Naive B cell (primary cell): Measurements from ENCODE around the gene ERC2. TPM values are rescaled to one million over a fixed set of nuclear protein-coding genes. Genes with fewer than 3 reads are reported as not detected.
"Not testable (repeated sequence)": the region's sequence is repeated elsewhere in the genome, so short reads cannot be mapped to it uniquely, and the experiment has no call there.

ENCODE experiments used
- ATAC-seq, 2 donors: fragments of 150-1000 bp; cut with Tn5 transposase; 2 replicates each; pipeline ENCODE4 v1.10.0; 2021; ENCODE audit warnings: low read depth in 2 of 2, mild to moderate bottlenecking in 2 of 2, moderate library complexity in 2 of 2
- DNase-seq: peaks from one replicate; pipeline ENCODE4 v3.0.0; 2022
- H3K27ac Mint-ChIP-seq, 6 donors: one replicate each; pipeline ENCODE4 v1.8.0; 2020 to 2022; ENCODE audit warnings: mild to moderate bottlenecking in 6 of 6, mixed read lengths in 6 of 6, moderate library complexity in 5 of 6, inconsistent platforms in 2 of 6
- H3K27me3 Mint-ChIP-seq, 3 donors: one replicate each; pipeline ENCODE4 v1.8.0; 2021 to 2022; ENCODE audit warnings: mixed read lengths in 3 of 3, mild to moderate bottlenecking in 1 of 3
- H3K36me3 Mint-ChIP-seq, 2 donors: one replicate each; pipeline ENCODE4 v1.8.0; 2020 to 2022; ENCODE audit warnings: mixed read lengths in 2 of 2, inconsistent platforms in 1 of 2, mild to moderate bottlenecking in 1 of 2
- H3K4me1 Mint-ChIP-seq, 3 donors: one replicate each; pipeline ENCODE4 v1.8.0; 2020 to 2022; ENCODE audit warnings: mixed read lengths in 3 of 3, inconsistent platforms in 1 of 3, mild to moderate bottlenecking in 1 of 3, moderate library complexity in 1 of 3
- H3K4me3 Mint-ChIP-seq, 8 donors: one replicate each; pipeline ENCODE4 v1.8.0; 2020 to 2022; ENCODE audit warnings: mild to moderate bottlenecking in 8 of 8, mixed read lengths in 8 of 8, moderate library complexity in 8 of 8, inconsistent platforms in 2 of 8
- H3K9me3 Mint-ChIP-seq, 7 donors: one replicate each; pipeline ENCODE4 v1.8.0; 2020 to 2022; ENCODE audit warnings: mixed read lengths in 7 of 7, mild to moderate bottlenecking in 5 of 7, inconsistent platforms in 2 of 7, moderate library complexity in 1 of 7
- polyA plus RNA-seq, 6 donors: library from polyadenylated mRNA; unstranded; fragments of 300-500 nt; fragmentation: Illumina TruSeq; gene quantifications; one replicate each; pipeline ENCODE4 v1.2.3, GENCODE V29; 2021; ENCODE audit warnings: low read depth in 6 of 6

Gene ERC2
- polyA plus RNA-seq, 6 donors from 2014 or later: not detected

DNA sequence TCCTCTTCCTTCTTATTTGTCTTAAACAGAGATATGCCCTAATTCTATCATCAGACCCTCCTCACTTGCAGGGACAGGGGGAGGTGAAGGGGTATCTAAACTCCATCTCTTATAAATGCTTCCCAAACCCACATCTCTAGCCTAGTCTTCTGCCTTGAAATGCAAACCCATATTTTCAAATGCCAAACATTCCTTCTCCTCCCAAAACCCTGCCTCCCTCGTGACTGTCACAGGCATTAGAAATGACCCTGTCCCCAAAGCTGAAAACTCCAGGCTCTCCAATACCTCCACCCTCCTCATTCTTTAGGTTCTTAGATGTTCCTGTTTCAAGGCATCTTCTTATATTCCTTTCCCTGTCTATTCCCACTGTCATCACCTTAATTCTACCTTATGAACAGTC lies 191.0 kb downstream of the ERC2 start:
- no peak for ATAC-seq

DNA sequence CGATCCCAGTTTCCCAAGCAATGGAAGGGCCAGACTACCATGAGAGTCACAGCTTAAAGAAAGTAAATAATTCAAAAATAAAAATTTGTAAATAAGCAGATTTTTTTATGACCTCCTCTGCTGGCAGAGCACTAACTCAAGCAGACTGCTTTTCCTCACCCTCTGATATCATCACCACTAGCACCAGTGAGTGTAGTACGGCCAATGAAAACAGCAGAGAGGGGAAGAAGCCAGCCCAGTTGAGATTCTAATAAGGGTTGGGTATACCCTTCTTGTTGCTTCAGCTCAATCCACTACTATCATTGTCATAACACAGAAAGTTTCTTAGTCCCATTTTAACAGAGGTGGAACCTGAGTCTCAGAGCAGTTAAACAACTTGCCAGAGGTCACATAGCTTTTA lies 193.1 kb downstream of the ERC2 start:
- Mint-ChIP-seq H3K36me3 (no peaks in the 10 kb centered on the region), H3K9me3 (peaks cover 0 to 9% (median 3%) of the 10 kb centered on the region in 7 donors), H3K27ac (no peak overlapping the region), H3K4me1 (no peaks in the 10 kb centered on the region), H3K27me3 (peaks cover 8 to 27% (median 9%) of the 10 kb centered on the region in 3 donors), H3K4me3 (no peak overlapping the region)
- DNase-seq (no peak), ATAC-seq (no peak)

More for the DNA sequence above, 191.0 kb downstream of the ERC2 start:
- DNase-seq: no peak
- Mint-ChIP-seq H3K27ac (no peak overlapping the region), H3K4me1 (no peaks in the 10 kb centered on the region), H3K27me3 (peaks cover 12 to 29% (median 13%) of the 10 kb centered on the region in 3 donors), H3K36me3 (no peaks in the 10 kb centered on the region), H3K9me3 (peaks cover 0 to 7% (median 3%) of the 10 kb centered on the region in 7 donors), H3K4me3 (no peak overlapping the region)

DNA sequence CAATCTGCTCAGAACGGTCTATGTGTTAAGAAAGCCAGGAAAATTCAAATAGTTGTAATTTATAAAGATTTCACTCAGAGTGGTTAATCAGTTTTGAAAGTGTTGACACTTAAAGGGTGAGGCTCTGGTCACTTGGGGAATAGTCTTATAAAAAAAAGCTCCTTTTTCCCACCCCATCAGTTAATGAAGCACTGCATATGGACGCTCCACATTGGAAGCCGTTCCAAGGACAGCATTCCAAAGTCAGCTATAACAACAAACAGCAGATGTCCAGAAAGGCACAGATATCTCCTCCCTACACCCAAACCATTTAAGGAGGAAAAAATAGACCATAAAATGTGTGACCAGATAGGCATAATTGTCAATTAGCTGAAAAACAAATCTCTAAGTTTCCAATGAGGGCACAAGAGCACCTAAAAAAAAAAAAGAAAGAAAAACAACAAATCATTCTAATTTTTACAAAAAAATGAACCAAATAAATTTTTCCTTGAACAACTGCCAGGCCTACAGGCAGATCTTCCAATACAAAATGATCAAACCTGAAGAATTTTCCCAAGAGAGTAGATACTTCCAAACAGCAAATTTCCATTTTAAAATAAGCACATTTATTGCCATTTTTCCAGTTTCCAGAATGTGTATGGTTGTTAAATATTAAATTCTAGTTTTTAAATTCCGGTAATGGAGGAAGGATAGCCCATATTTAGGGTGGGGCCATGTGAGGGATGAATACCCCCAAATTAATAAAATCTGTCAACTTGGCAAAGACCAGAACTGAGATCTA lies 198.3 kb downstream of the ERC2 start:
- no peak for DNase-seq
- ATAC-seq: no peak
- H3K9me3 Mint-ChIP-seq: peaks cover 0 to 10% (median 0%) of the 10 kb centered on the region in 7 donors
- H3K27me3 Mint-ChIP-seq: peaks cover 8 to 14% (median 12%) of the 10 kb centered on the region in 3 donors
- H3K4me1 Mint-ChIP-seq: no peaks in the 10 kb centered on the region
- H3K27ac Mint-ChIP-seq: no peak overlapping the region
- H3K4me3 Mint-ChIP-seq: no peak overlapping the region
- H3K36me3 Mint-ChIP-seq: no peaks in the 10 kb centered on the region

DNA sequence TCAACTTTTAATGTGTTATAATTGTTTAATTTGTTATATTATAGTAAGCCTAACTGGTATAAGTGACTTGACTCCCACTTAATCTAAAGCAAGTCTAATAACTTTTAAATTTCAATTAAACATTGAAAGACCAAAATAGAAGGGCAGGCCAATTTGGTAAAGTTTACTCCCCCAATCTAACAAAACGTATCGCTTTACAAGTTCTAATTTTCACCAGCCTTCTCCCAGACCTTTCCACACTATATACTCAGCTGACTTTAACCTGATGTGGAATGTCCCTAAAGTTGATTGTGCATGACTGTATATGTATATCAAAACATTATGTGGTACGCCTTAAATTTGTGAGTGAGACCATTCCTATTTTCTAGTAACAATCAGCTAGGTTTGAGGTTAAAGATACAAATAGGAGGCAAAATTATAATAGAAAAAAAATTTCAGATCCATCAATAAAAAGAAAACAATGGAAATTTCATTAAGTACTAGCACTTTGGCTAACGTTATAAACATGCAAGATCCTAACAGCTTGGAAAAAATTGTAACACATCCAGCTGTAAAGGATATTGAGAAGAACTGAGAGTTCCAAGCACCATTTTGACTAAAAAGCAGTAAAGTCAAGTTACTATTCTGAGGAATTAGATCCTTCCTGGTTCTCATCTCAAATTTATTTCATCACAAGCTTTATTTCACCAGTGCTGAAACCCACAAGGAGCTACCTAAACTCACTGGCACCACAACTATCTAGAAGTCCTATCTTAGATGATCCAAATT lies 199.5 kb downstream of the ERC2 start:
- no peaks in the 10 kb centered on the region for H3K36me3 Mint-ChIP-seq
- no peak overlapping the region for H3K4me3 Mint-ChIP-seq
- no peak overlapping the region for H3K27ac Mint-ChIP-seq
- no peaks in the 10 kb centered on the region for H3K4me1 Mint-ChIP-seq
- DNase-seq (no peak), ATAC-seq (no peak)
- H3K9me3 Mint-ChIP-seq: peaks cover 0 to 21% (median 0%) of the 10 kb centered on the region in 7 donors
- peaks cover 8 to 23% (median 17%) of the 10 kb centered on the region in 3 donors for H3K27me3 Mint-ChIP-seq

DNA sequence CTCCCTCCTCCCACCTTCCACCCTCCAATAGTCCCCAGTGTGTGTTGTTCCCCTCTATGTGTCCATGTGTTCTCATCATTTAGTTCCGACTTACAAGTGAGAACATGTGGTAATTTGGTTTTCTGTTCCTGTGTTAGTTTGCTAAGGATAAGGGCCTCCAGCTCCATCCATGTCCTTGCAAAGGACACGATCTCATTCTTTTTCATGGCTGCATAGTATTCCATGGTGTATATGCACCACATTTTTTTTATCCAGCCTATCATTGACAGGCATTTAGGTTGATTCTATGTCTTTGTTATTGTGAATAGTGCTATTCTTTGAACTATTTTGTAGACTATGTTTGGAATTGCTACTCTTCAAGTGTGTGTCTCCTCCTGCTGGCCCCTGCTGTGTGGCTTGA lies 206.4 kb downstream of the ERC2 start:
- peaks cover 0 to 23% (median 3%) of the 10 kb centered on the region in 7 donors for H3K9me3 Mint-ChIP-seq
- H3K36me3 Mint-ChIP-seq, DNase-seq, H3K27ac Mint-ChIP-seq, ATAC-seq, H3K4me3 Mint-ChIP-seq, H3K4me1 Mint-ChIP-seq: not testable (repeated sequence)
- H3K27me3 Mint-ChIP-seq: peaks cover 10 to 39% (median 34%) of the 10 kb centered on the region in 3 donors

DNA sequence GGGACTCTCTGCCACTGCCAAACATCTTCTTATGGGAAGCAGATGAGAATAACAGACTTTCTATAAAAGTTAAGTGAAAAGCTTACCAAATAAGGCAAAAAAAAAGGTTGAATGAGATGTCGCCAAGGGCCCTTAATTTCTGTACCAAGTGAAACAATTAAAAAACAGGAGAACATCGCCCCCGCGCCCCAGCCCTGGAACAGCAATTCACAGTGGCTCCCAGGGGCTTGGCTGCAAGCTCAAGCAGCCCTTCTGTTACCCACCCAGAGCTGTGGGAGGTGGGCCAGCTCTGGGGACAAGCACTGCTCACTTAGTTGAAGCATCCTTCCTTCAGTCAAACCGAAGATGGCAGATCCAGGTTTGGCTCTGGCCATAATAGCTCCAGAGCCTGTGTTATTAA lies 208.0 kb downstream of the ERC2 start:
- DNase-seq: no peak
- Mint-ChIP-seq H3K9me3 (peaks cover 0 to 20% (median 3%) of the 10 kb centered on the region in 7 donors), H3K27me3 (peaks cover 8 to 46% (median 36%) of the 10 kb centered on the region in 3 donors), H3K4me3 (no peak overlapping the region), H3K36me3 (peaks cover 0 to 5% of the 10 kb centered on the region in 2 donors), H3K4me1 (no peaks in the 10 kb centered on the region), H3K27ac (no peak overlapping the region)
- no peak for ATAC-seq

DNA sequence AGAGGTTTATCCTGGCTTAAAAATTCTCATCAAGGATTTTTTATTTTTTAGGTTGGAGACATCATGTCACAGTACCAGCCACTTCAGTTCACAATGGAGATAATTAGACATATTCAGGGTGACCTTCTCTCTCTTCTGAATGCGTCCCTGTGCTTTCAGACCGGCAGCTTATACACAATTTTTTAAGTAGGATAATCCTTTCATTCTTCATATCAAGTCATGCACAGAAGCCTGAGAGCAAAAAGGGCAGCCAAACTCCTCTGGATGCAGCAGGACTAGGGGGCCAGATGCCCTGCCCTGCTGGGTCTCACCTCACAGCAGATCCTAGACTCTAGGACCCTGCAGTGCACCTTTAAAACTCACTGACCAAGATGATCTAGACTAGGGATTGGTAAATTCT lies 210.4 kb downstream of the ERC2 start:
- no peak overlapping the region for H3K27ac Mint-ChIP-seq
- peaks cover 0 to 40% (median 18%) of the 10 kb centered on the region in 3 donors for H3K27me3 Mint-ChIP-seq
- ATAC-seq (no peak), DNase-seq (no peak)
- peaks cover 0 to 5% of the 10 kb centered on the region in 2 donors for H3K36me3 Mint-ChIP-seq
- peaks cover 0 to 4% (median 0%) of the 10 kb centered on the region in 7 donors for H3K9me3 Mint-ChIP-seq
- no peak overlapping the region for H3K4me3 Mint-ChIP-seq
- no peaks in the 10 kb centered on the region for H3K4me1 Mint-ChIP-seq

DNA sequence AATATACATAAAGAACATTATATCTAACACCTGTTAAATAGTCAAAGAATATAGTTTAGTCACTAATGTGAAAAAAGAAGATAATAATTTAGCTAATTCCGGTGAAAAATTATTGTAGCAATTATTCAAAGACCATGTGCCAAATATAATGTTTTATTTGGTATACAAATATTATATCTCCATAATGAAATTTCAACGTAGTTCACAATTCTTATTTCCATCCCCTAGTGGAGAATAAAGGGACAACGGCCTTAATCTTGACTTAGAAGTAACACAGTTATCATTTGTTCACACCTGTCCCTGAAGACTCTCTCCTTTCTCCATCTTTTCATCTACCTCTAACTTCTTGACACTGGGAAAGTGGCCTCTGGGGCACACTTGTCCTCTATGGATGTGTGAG lies 213.4 kb downstream of the ERC2 start:
- no peaks in the 10 kb centered on the region for H3K4me1 Mint-ChIP-seq
- no peak for ATAC-seq

DNA sequence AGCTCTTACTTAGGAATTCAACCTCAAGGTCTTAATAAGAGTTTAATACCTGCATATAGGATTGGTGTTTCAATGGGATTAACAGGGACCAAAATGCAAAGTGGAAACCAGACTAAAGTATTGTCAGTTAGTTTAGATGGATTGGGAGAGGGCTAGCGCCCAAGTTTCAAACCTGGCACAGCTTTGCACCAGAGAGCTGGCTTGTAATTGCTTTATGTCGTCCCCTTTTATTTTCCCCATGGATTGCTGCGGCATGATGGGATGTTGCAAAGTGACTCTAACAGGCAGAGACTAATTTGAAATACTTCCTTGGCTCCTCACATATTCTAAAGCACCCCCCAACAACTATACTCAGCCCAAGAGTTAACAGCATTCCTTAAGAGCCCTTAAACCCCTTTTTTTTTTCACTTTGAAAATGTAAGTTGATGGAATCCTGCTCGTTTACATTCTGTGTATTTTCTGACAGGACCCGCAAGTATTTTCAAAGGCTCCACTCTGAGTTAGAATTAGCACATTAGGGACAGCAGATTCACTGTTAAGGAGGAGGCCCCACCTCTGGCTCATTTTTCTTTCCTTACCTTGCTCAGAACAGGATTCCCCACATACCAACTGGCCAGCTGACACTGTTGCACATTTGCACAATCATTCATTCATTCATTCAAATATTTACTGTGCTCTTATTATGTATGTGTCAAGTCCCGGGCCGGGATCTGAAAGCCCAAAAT lies 214.2 kb downstream of the ERC2 start:
- Mint-ChIP-seq H3K9me3 (peaks cover 0 to 2% (median 0%) of the 10 kb centered on the region in 7 donors), H3K27ac (no peak overlapping the region), H3K4me3 (no peak overlapping the region), H3K27me3 (peaks cover 8 to 18% (median 12%) of the 10 kb centered on the region in 3 donors), H3K4me1 (no peaks in the 10 kb centered on the region), H3K36me3 (no peaks in the 10 kb centered on the region)
- no peak for ATAC-seq
- no peak for DNase-seq

More for the DNA sequence above, 213.4 kb downstream of the ERC2 start:
- no peak for DNase-seq
- no peak overlapping the region for H3K27ac Mint-ChIP-seq
- H3K36me3 Mint-ChIP-seq: no peaks in the 10 kb centered on the region
- no peak overlapping the region for H3K4me3 Mint-ChIP-seq
- peaks cover 8 to 18% (median 12%) of the 10 kb centered on the region in 3 donors for H3K27me3 Mint-ChIP-seq
- peaks cover 0 to 2% (median 0%) of the 10 kb centered on the region in 7 donors for H3K9me3 Mint-ChIP-seq

DNA sequence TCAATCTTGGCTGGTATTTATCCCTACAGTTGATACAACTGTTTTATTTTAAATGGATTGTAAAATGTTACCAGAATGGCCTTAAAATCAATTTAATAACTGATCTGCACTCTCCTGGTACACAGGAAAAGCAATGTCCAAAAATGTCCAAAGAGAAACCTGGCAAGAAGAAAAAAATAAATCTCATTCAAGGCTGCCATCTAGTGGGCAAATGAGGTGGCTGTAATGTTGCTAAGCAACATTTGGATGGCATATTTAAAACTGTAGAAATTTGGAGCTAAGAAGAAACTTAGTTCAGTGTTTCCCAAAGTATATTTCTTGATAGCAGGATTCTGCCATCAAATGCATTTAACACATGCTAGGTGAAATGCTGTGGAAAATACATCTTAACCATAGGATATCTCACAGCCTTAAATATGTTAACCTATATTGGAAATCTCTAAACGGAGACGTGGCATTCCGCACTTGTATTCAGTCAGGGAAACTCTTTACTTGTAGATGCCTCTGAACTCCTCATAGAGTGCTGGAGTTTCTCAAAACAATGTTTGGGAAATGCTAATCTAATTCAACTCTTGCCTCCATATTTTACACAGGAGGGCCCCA lies 216.8 kb downstream of the ERC2 start:
- no peak for DNase-seq
- peaks cover 0 to 2% (median 0%) of the 10 kb centered on the region in 7 donors for H3K9me3 Mint-ChIP-seq
- no peaks in the 10 kb centered on the region for H3K4me1 Mint-ChIP-seq
- no peak overlapping the region for H3K27ac Mint-ChIP-seq
- H3K4me3 Mint-ChIP-seq: no peak overlapping the region
- no peaks in the 10 kb centered on the region for H3K36me3 Mint-ChIP-seq
- peaks cover 4 to 8% (median 8%) of the 10 kb centered on the region in 3 donors for H3K27me3 Mint-ChIP-seq
- no peak for ATAC-seq

DNA sequence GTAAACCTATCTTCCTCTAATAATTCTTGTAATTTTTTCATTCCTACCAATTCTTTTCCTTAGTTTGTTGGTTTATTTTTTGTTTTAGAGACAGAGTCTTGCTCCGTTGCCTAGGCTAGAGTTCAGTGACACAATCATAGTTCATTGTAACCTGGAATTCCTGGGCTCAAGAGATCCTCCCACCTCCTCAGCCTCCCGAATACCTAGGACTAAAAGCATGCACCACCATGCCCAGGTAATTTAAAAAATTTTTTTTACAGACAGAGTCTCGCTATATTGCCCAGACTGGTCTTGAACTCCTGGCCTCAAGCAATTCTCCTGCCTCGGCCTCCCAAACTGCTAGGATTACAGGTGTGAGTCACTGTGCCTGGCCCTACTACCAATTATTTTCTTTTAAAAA lies 220.2 kb downstream of the ERC2 start:
- Mint-ChIP-seq H3K36me3 (no peaks in the 10 kb centered on the region), H3K4me3 (no peak overlapping the region), H3K27me3 (peaks cover 0 to 11% (median 0%) of the 10 kb centered on the region in 3 donors), H3K4me1 (no peaks in the 10 kb centered on the region), H3K27ac (no peak overlapping the region), H3K9me3 (no peaks in the 10 kb centered on the region)
- ATAC-seq (no peak), DNase-seq (no peak)

DNA sequence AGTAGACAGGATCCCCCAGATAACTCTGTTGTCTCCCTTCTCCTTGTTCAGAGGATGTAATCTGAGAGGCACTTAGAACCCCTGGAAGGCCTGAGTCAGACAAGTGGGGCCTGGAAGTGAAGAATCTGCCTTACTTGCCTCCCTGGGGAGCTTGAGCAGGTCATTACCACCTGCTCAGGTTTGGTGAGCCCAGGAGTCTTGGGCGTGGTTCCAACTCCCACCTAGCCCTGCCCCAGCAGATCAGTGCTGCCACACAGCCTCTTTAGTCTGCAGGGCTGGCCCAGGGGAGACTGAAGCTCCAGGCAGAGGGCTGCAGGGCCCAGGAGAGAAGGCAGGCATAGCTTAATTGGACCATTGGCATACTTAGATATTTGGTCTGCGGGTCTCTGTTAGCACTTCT lies 230.0 kb downstream of the ERC2 start:
- Mint-ChIP-seq H3K9me3 (no peaks in the 10 kb centered on the region), H3K27me3 (peaks cover 9 to 15% (median 12%) of the 10 kb centered on the region in 3 donors), H3K27ac (no peak overlapping the region), H3K4me3 (no peak overlapping the region), H3K4me1 (no peaks in the 10 kb centered on the region), H3K36me3 (no peaks in the 10 kb centered on the region)
- ATAC-seq (no peak), DNase-seq (no peak)

DNA sequence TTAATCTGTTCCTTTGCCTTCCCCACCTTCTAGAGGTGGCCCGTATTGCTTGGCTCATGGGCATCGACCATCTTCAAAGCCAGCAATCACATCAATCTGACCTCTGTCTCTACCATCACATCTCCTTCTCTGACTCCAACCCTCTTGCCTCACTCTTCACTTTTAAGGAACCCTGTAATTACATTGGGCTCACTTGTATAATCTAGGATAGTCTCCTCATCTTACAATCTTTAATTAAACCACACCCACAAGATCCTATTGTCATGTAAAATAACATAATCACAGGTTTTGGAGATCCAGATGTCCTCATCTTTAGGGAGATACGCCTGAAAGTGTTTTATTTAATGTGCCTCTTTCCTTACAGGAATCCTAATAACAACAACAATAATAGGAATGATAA lies 234.5 kb downstream of the ERC2 start:
- H3K27ac Mint-ChIP-seq: no peak overlapping the region
- no peak overlapping the region for H3K4me3 Mint-ChIP-seq
- ATAC-seq (no peak), DNase-seq (no peak)
- H3K27me3 Mint-ChIP-seq: peaks cover 15 to 20% (median 16%) of the 10 kb centered on the region in 3 donors
- H3K4me1 Mint-ChIP-seq: no peaks in the 10 kb centered on the region
- H3K36me3 Mint-ChIP-seq: no peaks in the 10 kb centered on the region
- peaks cover 0 to 3% (median 0%) of the 10 kb centered on the region in 7 donors for H3K9me3 Mint-ChIP-seq
